A549 treated with Hydrocortisone at 1 μM for 4 hours (cell line): ENCODE results near the gene MAP2. TPM values are rescaled to one million over a fixed set of nuclear protein-coding genes. Genes with fewer than 3 reads are reported as not detected.

Experiments used
- total RNA-seq: library from RNA; stranded (reverse); fragments of 200-300 nt; extraction: Qiagen RNA extraction; gene quantifications from 5 replicates; pipeline ENCODE4 v1.2.3, GENCODE V29; 2022

The MAP2 gene, protein sequence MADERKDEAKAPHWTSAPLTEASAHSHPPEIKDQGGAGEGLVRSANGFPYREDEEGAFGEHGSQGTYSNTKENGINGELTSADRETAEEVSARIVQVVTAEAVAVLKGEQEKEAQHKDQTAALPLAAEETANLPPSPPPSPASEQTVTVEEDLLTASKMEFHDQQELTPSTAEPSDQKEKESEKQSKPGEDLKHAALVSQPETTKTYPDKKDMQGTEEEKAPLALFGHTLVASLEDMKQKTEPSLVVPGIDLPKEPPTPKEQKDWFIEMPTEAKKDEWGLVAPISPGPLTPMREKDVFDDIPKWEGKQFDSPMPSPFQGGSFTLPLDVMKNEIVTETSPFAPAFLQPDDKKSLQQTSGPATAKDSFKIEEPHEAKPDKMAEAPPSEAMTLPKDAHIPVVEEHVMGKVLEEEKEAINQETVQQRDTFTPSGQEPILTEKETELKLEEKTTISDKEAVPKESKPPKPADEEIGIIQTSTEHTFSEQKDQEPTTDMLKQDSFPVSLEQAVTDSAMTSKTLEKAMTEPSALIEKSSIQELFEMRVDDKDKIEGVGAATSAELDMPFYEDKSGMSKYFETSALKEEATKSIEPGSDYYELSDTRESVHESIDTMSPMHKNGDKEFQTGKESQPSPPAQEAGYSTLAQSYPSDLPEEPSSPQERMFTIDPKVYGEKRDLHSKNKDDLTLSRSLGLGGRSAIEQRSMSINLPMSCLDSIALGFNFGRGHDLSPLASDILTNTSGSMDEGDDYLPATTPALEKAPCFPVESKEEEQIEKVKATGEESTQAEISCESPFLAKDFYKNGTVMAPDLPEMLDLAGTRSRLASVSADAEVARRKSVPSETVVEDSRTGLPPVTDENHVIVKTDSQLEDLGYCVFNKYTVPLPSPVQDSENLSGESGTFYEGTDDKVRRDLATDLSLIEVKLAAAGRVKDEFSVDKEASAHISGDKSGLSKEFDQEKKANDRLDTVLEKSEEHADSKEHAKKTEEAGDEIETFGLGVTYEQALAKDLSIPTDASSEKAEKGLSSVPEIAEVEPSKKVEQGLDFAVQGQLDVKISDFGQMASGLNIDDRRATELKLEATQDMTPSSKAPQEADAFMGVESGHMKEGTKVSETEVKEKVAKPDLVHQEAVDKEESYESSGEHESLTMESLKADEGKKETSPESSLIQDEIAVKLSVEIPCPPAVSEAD (N-terminal part only)
- 0.86 to 1.9 TPM (median 1.3 TPM) in 5 replicates for total RNA-seq

DNA sequence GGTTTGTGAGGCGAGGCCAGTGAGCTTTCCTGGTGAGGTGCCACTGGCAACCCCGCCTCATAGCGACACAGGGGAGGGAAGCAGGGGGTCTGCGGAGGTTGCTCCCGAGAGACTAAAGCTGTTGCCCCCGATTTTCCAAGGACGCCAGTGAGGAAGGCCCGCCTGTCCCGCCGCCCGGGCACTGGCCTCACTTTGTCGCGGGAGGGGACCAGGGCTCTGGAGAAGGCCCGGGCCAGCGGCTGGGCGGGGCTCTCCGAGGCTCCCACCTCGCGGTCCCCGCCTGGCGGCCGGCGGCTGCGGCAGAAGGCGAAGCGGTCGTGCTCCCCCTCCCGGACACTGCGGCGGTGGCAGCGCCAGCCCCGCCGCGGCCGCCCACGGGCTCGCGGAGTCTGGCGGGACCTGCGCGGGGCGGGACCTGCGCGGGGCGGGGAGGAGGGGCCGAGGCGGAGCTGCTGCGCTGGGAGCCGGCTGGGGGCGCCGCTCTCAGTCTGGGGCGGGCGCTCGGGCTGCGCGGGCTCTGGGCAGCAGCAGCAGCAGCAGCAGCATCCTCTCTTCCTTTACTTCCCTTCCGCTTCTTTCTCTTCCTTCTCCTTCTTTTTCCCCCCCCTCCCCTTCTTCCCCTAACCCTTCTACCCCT, at the start of gene MAP2:
MAP2 (plus strand) TSS at position 486 of the 637 bp plus-strand sequence. CDS start 229,124 bp downstream, outside the sequence.

DNA sequence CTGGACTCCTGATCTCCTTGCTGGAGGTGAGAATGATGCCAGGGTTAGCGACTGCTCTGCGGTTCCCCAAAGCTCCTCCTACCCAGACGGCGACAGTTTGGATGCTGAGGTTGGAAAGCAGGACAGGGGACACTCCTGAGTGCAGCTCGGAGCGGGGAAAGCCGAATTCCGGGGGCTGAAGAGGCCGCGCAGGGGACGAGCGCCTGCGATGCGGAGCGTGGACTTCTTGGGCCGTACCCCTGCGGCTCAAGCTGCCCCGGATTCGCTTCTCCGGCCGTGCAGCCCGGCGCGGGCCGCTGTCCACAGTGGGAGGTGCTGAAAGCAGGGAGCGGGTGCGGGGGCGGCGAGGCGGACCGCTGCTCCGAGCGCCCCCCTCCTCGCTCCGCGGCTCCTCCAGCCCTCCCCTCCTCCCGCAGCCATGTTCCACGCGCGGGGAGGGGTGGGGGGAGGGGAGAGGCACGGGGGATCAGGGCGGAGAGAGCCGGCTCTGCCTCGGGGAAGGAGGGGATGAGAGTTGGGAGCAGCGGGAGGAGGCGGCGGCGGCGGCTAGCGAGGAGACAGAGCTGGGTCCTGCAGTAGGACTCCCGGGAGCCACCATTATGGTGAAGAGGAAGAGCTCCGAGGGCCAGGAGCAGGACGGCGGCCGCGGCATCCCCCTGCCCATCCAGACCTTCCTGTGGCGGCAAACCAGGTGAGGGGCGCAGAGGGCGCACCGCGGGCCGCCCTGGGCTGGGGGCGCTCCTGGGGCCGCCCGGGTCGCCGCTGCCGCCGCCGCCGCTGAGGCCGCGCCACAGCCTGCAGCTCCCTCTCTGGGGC, 347.8 kb downstream of the MAP2 start, which contains the start of gene UNC80:
UNC80 (plus strand) TSS at position 359 of the 816 bp plus-strand sequence; CDS start at position 600, 241 bp downstream.

